ENCODE results near the gene VPS13D.

The VPS13D gene

DNA sequence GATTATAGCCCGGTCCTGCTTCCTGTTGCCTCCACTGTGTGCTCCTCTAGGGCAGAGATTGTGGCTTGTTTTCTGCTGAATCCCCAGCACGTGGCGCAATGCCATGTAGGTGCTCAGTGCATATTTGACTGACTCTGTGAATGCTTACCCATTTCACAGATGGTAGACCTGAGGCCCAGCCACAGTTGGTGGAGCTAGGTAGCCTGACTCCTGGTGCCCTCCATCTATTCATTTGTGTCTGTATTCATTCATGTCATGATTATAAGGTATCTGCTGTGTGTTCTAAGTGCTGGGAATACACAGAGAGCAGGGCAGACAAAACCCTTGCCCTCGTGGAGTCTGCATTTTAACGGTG lies 40.5 kb upstream of the VPS13D start:
- no peak for DNase-seq (ENCODE audit: low read depth)
- H3K4me3 ChIP-seq (ENCODE audit: low read length): no peak overlapping the region
- TF ChIP-seq CTCF (IDR thresholded peaks at IDR 0.05; ENCODE audit: insufficient read depth, low read depth, low read length, missing control alignments): no peak

- no peak for TF ChIP-seq CTCF (IDR thresholded peaks at IDR 0.05; ENCODE audit: insufficient read depth, low read depth, low read length, missing control alignments)
- no peak overlapping the region for H3K4me3 ChIP-seq (ENCODE audit: low read length)
- no peak for DNase-seq (ENCODE audit: low read depth)
Observed at GRCh38 chr1:12191242-12192032, 38.4 kb upstream of the VPS13D start.

DNA sequence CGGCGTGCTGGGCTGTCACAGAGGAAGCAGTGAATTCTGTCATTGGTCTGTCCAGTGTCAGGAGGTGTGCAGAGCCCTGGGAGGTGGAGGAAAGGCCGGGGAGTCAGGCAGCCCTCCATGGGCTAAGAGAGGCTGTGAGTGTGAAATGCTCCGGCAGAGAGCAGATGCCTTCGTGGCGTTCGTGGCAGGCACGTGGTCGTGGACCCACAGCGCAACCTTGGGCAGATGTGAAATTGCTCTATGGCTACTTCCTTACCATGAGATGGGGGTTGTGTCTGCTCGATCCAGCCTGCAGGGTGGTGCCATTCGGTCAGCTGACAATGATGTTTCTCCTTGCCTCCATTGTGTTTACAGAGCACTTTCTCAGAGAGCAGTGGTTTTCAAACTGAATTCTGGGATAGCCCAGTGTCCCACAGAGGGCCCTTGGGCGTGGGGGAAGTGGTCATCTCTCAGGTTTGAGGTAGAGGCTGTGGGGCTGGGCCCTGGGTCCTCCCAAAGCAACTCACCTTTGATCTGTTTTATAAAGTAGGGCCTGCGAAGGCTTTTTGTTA lies 35.1 kb upstream of the VPS13D start:
- no peak for TF ChIP-seq CTCF (IDR thresholded peaks at IDR 0.05; ENCODE audit: insufficient read depth, low read depth, low read length, missing control alignments)
- H3K4me3 ChIP-seq (ENCODE audit: low read length): no peak overlapping the region
- no peak for DNase-seq (ENCODE audit: low read depth)

GRCh38 chr1:12195416-12195815 lies 34.4 kb upstream of the VPS13D start:
- DNase-seq (ENCODE audit: low read depth): no peak
- TF ChIP-seq CTCF (IDR thresholded peaks at IDR 0.05; ENCODE audit: insufficient read depth, low read depth, low read length, missing control alignments): no peak
- no peak overlapping the region for H3K4me3 ChIP-seq (ENCODE audit: low read length)

GRCh38 chr1:12196641-12197482 lies 33.0 kb upstream of the VPS13D start:
- no peak for DNase-seq (ENCODE audit: low read depth)
- H3K4me3 ChIP-seq (ENCODE audit: low read length): no peak overlapping the region
- TF ChIP-seq CTCF (IDR thresholded peaks at IDR 0.05; ENCODE audit: insufficient read depth, low read depth, low read length, missing control alignments): peak; percentile 33

- TF ChIP-seq CTCF (IDR thresholded peaks at IDR 0.05; ENCODE audit: insufficient read depth, low read depth, low read length, missing control alignments): no peak
- H3K4me3 ChIP-seq (ENCODE audit: low read length): no peak overlapping the region
- DNase-seq (ENCODE audit: low read depth): no peak
Observed at GRCh38 chr1:12197483-12197880, 32.3 kb upstream of the VPS13D start.
